ENCODE results near the gene KHDC3L. TPM values are rescaled to one million over a fixed set of nuclear protein-coding genes. Genes with fewer than 3 reads are reported as not detected.

The KHDC3L gene, protein sequence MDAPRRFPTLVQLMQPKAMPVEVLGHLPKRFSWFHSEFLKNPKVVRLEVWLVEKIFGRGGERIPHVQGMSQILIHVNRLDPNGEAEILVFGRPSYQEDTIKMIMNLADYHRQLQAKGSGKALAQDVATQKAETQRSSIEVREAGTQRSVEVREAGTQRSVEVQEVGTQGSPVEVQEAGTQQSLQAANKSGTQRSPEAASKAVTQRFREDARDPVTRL
- not detected in 2 replicates for total RNA-seq

- Mint-ChIP-seq H3K36me3 (ENCODE audit: low read depth) (no peaks in the 10 kb centered on the region), H3K27ac (no peak within 1 kb of the TSS), H3K4me3 (ENCODE audit: low read depth) (no peak within 1 kb of the TSS), H3K27me3 (ENCODE audit: low read depth) (no peaks in the 10 kb centered on the region), H3K4me1 (ENCODE audit: low read depth) (no peaks in the 10 kb centered on the region), H3K9me3 (no peaks in the 10 kb centered on the region)
- intact Hi-C loops (cut with micrococcal nuclease): no loop called here
- no peak for DNase-seq (ENCODE audit: low spot score)
Measured at GRCh38 chr6:73362358-73362757, at the start of gene KHDC3L. Gene KHDC3L (plus strand): TSS chr6:73362658. CDS start chr6:73362730, 72 bp downstream.

- no peak for DNase-seq (ENCODE audit: low spot score)
- no peak overlapping the region for H3K4me3 Mint-ChIP-seq (ENCODE audit: low read depth)
- H3K9me3 Mint-ChIP-seq: peaks cover 17% of the 10 kb centered on the region
- peaks cover 4% of the 10 kb centered on the region for H3K36me3 Mint-ChIP-seq (ENCODE audit: low read depth)
- H3K27ac Mint-ChIP-seq: no peak overlapping the region
- peaks cover 66% of the 10 kb centered on the region for H3K27me3 Mint-ChIP-seq (ENCODE audit: low read depth)
- intact Hi-C loops (cut with micrococcal nuclease): no loop called here
- H3K4me1 Mint-ChIP-seq (ENCODE audit: low read depth): peaks cover 10% of the 10 kb centered on the region
Measured at GRCh38 chr6:73314577-73315492, 47.6 kb upstream of the KHDC3L start.

- Mint-ChIP-seq H3K4me1 (ENCODE audit: low read depth) (no peaks in the 10 kb centered on the region), H3K4me3 (ENCODE audit: low read depth) (no peak overlapping the region), H3K9me3 (peaks cover under 1% of the 10 kb centered on the region), H3K27me3 (ENCODE audit: low read depth) (peaks cover 12% of the 10 kb centered on the region), H3K27ac (no peak overlapping the region), H3K36me3 (ENCODE audit: low read depth) (no peaks in the 10 kb centered on the region)
- intact Hi-C loops (cut with micrococcal nuclease): loop anchor here (10.0 kb wide), 2 partner anchors 139 to 709 kb away; no protein-coding TSS in a partner anchor
- no peak for DNase-seq (ENCODE audit: low spot score)
Measured at GRCh38 chr6:73323323-73323722, 39.1 kb upstream of the KHDC3L start.

DNA sequence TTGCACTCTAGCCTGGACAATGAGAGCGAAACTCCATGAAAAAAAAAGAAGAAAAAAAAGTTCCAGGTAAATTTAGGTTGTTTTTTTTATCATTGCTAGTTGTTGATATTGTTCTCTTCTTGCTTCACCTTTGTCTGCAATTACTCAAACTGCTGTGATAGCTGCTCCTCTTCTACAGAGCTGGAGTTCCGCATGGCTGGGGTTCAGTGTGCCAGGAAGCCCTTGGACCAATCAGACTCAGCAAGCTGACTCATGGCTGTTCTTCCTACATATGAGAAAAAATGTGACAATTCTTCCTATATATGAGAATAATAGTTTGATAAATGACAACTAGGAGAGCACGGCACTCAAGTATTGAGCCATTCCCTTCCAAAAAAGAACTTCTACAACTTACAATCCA, 36.8 kb upstream of the KHDC3L start:
- intact Hi-C loops (cut with micrococcal nuclease): loop anchor here (1.0 to 10.0 kb wide), 5 partner anchors 40 to 913 kb away; no protein-coding TSS in a partner anchor
- H3K27ac Mint-ChIP-seq: no peak overlapping the region

GRCh38 chr6:73328790-73329189, 33.7 kb upstream of the KHDC3L start:
- H3K4me1 Mint-ChIP-seq (ENCODE audit: low read depth): peaks cover 7% of the 10 kb centered on the region
- H3K36me3 Mint-ChIP-seq (ENCODE audit: low read depth): no peaks in the 10 kb centered on the region
- H3K4me3 Mint-ChIP-seq (ENCODE audit: low read depth): no peak overlapping the region
- H3K9me3 Mint-ChIP-seq: no peaks in the 10 kb centered on the region
- no peak for DNase-seq (ENCODE audit: low spot score)
- H3K27ac Mint-ChIP-seq: no peak overlapping the region
- intact Hi-C loops (cut with micrococcal nuclease): loop anchor here (5.0 to 10.0 kb wide), 4 partner anchors 144 to 916 kb away; no protein-coding TSS in a partner anchor
- peaks cover 35% of the 10 kb centered on the region for H3K27me3 Mint-ChIP-seq (ENCODE audit: low read depth)

More for the DNA sequence above, 36.8 kb upstream of the KHDC3L start:
- H3K4me3 Mint-ChIP-seq (ENCODE audit: low read depth): no peak overlapping the region
- H3K36me3 Mint-ChIP-seq (ENCODE audit: low read depth): no peaks in the 10 kb centered on the region
- DNase-seq (ENCODE audit: low spot score): no peak
- peaks cover 7% of the 10 kb centered on the region for H3K4me1 Mint-ChIP-seq (ENCODE audit: low read depth)
- no peaks in the 10 kb centered on the region for H3K9me3 Mint-ChIP-seq
- peaks cover 16% of the 10 kb centered on the region for H3K27me3 Mint-ChIP-seq (ENCODE audit: low read depth)

DNA sequence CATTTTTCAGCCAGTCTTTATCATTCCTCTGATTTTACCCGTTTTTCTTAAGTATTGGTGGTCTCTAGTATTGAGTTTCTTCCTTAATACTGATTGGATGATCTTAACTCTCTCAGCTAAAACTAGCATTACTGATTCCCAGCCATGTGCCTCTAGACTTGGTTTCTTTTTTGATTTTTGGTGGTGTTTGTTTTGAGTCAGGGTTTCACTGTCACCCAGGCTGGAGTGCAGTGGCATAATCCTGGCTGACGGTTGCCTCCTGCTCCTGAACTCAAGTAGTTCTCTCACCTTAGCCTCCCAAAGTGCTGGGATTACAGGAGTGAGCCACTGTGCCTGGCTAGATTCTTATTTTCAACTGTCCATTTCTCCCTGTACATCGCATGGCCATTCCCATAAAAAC, 33.3 kb upstream of the KHDC3L start:
- no peaks in the 10 kb centered on the region for H3K36me3 Mint-ChIP-seq (ENCODE audit: low read depth)
- intact Hi-C loops (cut with micrococcal nuclease): loop anchor here (5.0 to 10.0 kb wide), 4 partner anchors 144 to 917 kb away; no protein-coding TSS in a partner anchor
- H3K27ac Mint-ChIP-seq: no peak overlapping the region
- H3K4me3 Mint-ChIP-seq (ENCODE audit: low read depth): no peak overlapping the region
- H3K4me1 Mint-ChIP-seq (ENCODE audit: low read depth): peaks cover 7% of the 10 kb centered on the region
- no peaks in the 10 kb centered on the region for H3K9me3 Mint-ChIP-seq
- H3K27me3 Mint-ChIP-seq (ENCODE audit: low read depth): peaks cover 35% of the 10 kb centered on the region
- no peak for DNase-seq (ENCODE audit: low spot score)

- H3K27ac Mint-ChIP-seq: no peak overlapping the region
- no peak overlapping the region for H3K4me3 Mint-ChIP-seq (ENCODE audit: low read depth)
Measured at GRCh38 chr6:73339340-73339739, 23.1 kb upstream of the KHDC3L start.

DNA sequence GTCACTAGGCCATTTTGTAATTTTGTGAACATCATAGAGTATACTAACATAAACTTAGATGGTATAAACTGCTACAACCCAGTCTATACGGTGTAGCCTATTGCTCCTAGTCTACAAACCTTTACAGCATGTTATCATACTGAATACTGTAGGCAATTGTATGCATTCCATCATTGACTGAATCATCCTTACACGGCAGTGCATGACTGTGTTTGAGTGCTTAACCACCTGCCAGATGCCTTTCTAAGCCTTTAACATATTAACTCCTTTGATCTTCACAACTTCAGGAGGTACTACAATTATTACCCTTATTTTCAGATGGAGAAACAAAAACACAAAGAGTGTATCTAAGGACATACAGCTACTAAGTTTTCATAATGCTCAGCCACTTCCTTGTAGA, 22.4 kb upstream of the KHDC3L start:
- H3K36me3 Mint-ChIP-seq (ENCODE audit: low read depth): no peaks in the 10 kb centered on the region
- no peaks in the 10 kb centered on the region for H3K4me1 Mint-ChIP-seq (ENCODE audit: low read depth)
- H3K9me3 Mint-ChIP-seq: no peaks in the 10 kb centered on the region
- peaks cover 22% of the 10 kb centered on the region for H3K27me3 Mint-ChIP-seq (ENCODE audit: low read depth)
- intact Hi-C loops (cut with micrococcal nuclease): no loop called here
- H3K4me3 Mint-ChIP-seq (ENCODE audit: low read depth): no peak overlapping the region
- DNase-seq (ENCODE audit: low spot score): no peak
- no peak overlapping the region for H3K27ac Mint-ChIP-seq

More at GRCh38 chr6:73339340-73339739, 23.1 kb upstream of the KHDC3L start:
- DNase-seq (ENCODE audit: low spot score): no peak
- H3K9me3 Mint-ChIP-seq: no peaks in the 10 kb centered on the region
- intact Hi-C loops (cut with micrococcal nuclease): no loop called here
- peaks cover 21% of the 10 kb centered on the region for H3K27me3 Mint-ChIP-seq (ENCODE audit: low read depth)
- no peaks in the 10 kb centered on the region for H3K4me1 Mint-ChIP-seq (ENCODE audit: low read depth)
- no peaks in the 10 kb centered on the region for H3K36me3 Mint-ChIP-seq (ENCODE audit: low read depth)

- H3K9me3 Mint-ChIP-seq: no peaks in the 10 kb centered on the region
- H3K4me3 Mint-ChIP-seq (ENCODE audit: low read depth): no peak overlapping the region
- no peaks in the 10 kb centered on the region for H3K36me3 Mint-ChIP-seq (ENCODE audit: low read depth)
- no peak for DNase-seq (ENCODE audit: low spot score)
- H3K27ac Mint-ChIP-seq: no peak overlapping the region
- peaks cover 22% of the 10 kb centered on the region for H3K27me3 Mint-ChIP-seq (ENCODE audit: low read depth)
- intact Hi-C loops (cut with micrococcal nuclease): no loop called here
- no peaks in the 10 kb centered on the region for H3K4me1 Mint-ChIP-seq (ENCODE audit: low read depth)
Measured at GRCh38 chr6:73341335-73341734, 21.1 kb upstream of the KHDC3L start.

- no peak overlapping the region for H3K4me3 Mint-ChIP-seq (ENCODE audit: low read depth)
- DNase-seq (ENCODE audit: low spot score): no peak
- no peaks in the 10 kb centered on the region for H3K36me3 Mint-ChIP-seq (ENCODE audit: low read depth)
- H3K27ac Mint-ChIP-seq: no peak overlapping the region
- H3K9me3 Mint-ChIP-seq: no peaks in the 10 kb centered on the region
- H3K4me1 Mint-ChIP-seq (ENCODE audit: low read depth): no peaks in the 10 kb centered on the region
- intact Hi-C loops (cut with micrococcal nuclease): no loop called here
- H3K27me3 Mint-ChIP-seq (ENCODE audit: low read depth): peaks cover 28% of the 10 kb centered on the region
Measured at GRCh38 chr6:73342174-73342573, 20.3 kb upstream of the KHDC3L start.

DNA sequence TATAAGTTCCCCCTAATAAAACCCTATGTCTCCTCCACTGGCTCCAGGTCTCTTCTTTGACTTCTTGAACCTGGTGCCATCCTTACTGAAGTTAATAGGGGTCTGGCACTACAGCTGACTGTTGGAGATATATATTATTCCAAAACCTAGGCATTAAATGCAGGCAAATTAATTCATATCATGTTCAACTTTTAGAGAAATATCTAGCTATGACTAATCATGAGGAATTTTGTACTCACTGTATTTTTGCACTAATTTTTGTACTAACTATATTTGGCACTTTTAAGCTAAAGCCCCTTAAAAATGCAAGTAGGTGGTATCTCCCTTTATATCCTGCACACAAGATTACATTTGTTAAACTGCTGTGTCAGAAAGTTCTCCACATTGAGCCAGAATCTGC, 19.3 kb upstream of the KHDC3L start:
- intact Hi-C loops (cut with micrococcal nuclease): no loop called here
- Mint-ChIP-seq H3K36me3 (ENCODE audit: low read depth) (no peaks in the 10 kb centered on the region), H3K4me1 (ENCODE audit: low read depth) (no peaks in the 10 kb centered on the region), H3K27me3 (ENCODE audit: low read depth) (peaks cover 34% of the 10 kb centered on the region), H3K27ac (no peak overlapping the region), H3K9me3 (no peaks in the 10 kb centered on the region), H3K4me3 (ENCODE audit: low read depth) (no peak overlapping the region)
- DNase-seq (ENCODE audit: low spot score): no peak

- no peak overlapping the region for H3K27ac Mint-ChIP-seq
- intact Hi-C loops (cut with micrococcal nuclease): no loop called here
- H3K27me3 Mint-ChIP-seq (ENCODE audit: low read depth): peaks cover 41% of the 10 kb centered on the region
- H3K36me3 Mint-ChIP-seq (ENCODE audit: low read depth): no peaks in the 10 kb centered on the region
- H3K4me1 Mint-ChIP-seq (ENCODE audit: low read depth): no peaks in the 10 kb centered on the region
- H3K9me3 Mint-ChIP-seq: no peaks in the 10 kb centered on the region
- no peak for DNase-seq (ENCODE audit: low spot score)
- no peak overlapping the region for H3K4me3 Mint-ChIP-seq (ENCODE audit: low read depth)
Measured at GRCh38 chr6:73348550-73349204, 13.8 kb upstream of the KHDC3L start.
